H9 (cell line): Measurements from ENCODE around the gene ISG20L2. TPM values are rescaled to one million over a fixed set of nuclear protein-coding genes. Genes with fewer than 3 reads are reported as not detected.

Experiments used
- DNase-seq: peaks from one replicate; pipeline ENCODE4 v3.0.0-alpha.2; 2017
- H2AFZ ChIP-seq: one replicate; pipeline ENCODE4 v1.6.1; 2013; ENCODE audit warnings: mild to moderate bottlenecking, low read length, control low read depth, moderate library complexity
- H2AK5ac ChIP-seq: 2 replicates; pipeline ENCODE4 v1.6.1; 2013; ENCODE audit warnings: low read length, control low read depth, mixed read lengths; ENCODE audit not compliant: insufficient read length
- H2BK120ac ChIP-seq: one replicate; pipeline ENCODE4 v1.6.1; 2013; ENCODE audit warnings: low read depth, mild to moderate bottlenecking, low read length, control low read depth, inconsistent platforms; ENCODE audit not compliant: poor library complexity, severe bottlenecking
- H2BK12ac ChIP-seq: 2 replicates; pipeline ENCODE4 v1.6.1; 2013; ENCODE audit warnings: low read length, control low read depth, mixed read lengths, low read depth; ENCODE audit not compliant: insufficient read length
- H2BK15ac ChIP-seq: 2 replicates; pipeline ENCODE4 v1.6.1; 2013; ENCODE audit warnings: low read depth, low read length, control low read depth
- H2BK20ac ChIP-seq: one replicate; pipeline ENCODE4 v1.6.1; 2013; ENCODE audit warnings: low read depth, mild to moderate bottlenecking, low read length, control low read depth, inconsistent platforms; ENCODE audit not compliant: poor library complexity, severe bottlenecking
- H2BK5ac ChIP-seq: 2 replicates; pipeline ENCODE4 v1.6.1; 2013; ENCODE audit warnings: low read length, control low read depth, mixed read lengths; ENCODE audit not compliant: insufficient read length
- H3K14ac ChIP-seq: 2 replicates; pipeline ENCODE4 v1.6.1; 2013; ENCODE audit warnings: low read length, control low read depth; ENCODE audit not compliant: insufficient read depth
- H3K18ac ChIP-seq: 2 replicates; pipeline ENCODE4 v1.6.1; 2013; ENCODE audit warnings: low read depth, mild to moderate bottlenecking, mixed read lengths, low read length, control low read depth; ENCODE audit not compliant: insufficient read length
- H3K23ac ChIP-seq: 2 replicates; pipeline ENCODE4 v1.6.1; 2013; ENCODE audit warnings: low read length, control low read depth, mixed read lengths, low read depth; ENCODE audit not compliant: insufficient read length
- H3K23me2 ChIP-seq: 2 replicates; pipeline ENCODE4 v1.6.1; 2013; ENCODE audit warnings: low read depth, mild to moderate bottlenecking, mixed read lengths, low read length, control low read depth; ENCODE audit not compliant: insufficient read length, poor library complexity, severe bottlenecking
- H3K27ac ChIP-seq: 2 replicates; pipeline ENCODE4 v1.5.1; 2013; ENCODE audit warnings: low read length, control low read depth, mixed read lengths, low read depth; ENCODE audit not compliant: insufficient read length
- H3K27me3 ChIP-seq: 2 replicates; pipeline ENCODE4 v1.6.1; 2013; ENCODE audit warnings: low read length, control low read depth, inconsistent platforms; ENCODE audit not compliant: insufficient read depth
- H3K4ac ChIP-seq: 2 replicates; pipeline ENCODE4 v1.6.1; 2013; ENCODE audit warnings: low read depth, mild to moderate bottlenecking, control low read depth, inconsistent platforms, low read length, moderate library complexity
- H3K4me1 ChIP-seq: 2 replicates; pipeline ENCODE4 v1.6.1; 2013; ENCODE audit warnings: low read length, control low read depth, inconsistent platforms; ENCODE audit not compliant: insufficient read depth
- H3K4me2 ChIP-seq: 2 replicates; pipeline ENCODE4 v1.6.1; 2013; ENCODE audit warnings: low read length, control low read depth, mixed read lengths; ENCODE audit not compliant: insufficient read length, insufficient read depth
- H3K56ac ChIP-seq: 2 replicates; pipeline ENCODE4 v1.6.1; 2013; ENCODE audit warnings: low read depth, mild to moderate bottlenecking, mixed read lengths, low read length, control low read depth; ENCODE audit not compliant: insufficient read length
- H3K79me1 ChIP-seq: 2 replicates; pipeline ENCODE4 v1.6.1; 2013; ENCODE audit warnings: low read depth, mild to moderate bottlenecking, moderate library complexity, low read length, control low read depth, inconsistent platforms; ENCODE audit not compliant: insufficient read depth, poor library complexity, severe bottlenecking
- H3K79me2 ChIP-seq: 2 replicates; pipeline ENCODE4 v1.6.1; 2013; ENCODE audit warnings: low read length, control low read depth, inconsistent platforms; ENCODE audit not compliant: insufficient read depth
- H3K9ac ChIP-seq: 2 replicates; pipeline ENCODE4 v1.6.1; 2013; ENCODE audit warnings: low read length, control low read depth, mixed read lengths; ENCODE audit not compliant: insufficient read length; ENCODE audit errors: extremely low read depth
- H3K9me3 ChIP-seq: one replicate; pipeline ENCODE4 v1.6.1; 2013; ENCODE audit warnings: low read depth, low read length, inconsistent platforms; ENCODE audit not compliant: control insufficient read depth
- H3T11ph ChIP-seq: one replicate; pipeline ENCODE4 v1.6.1; 2013; ENCODE audit warnings: mild to moderate bottlenecking, low read length, control low read depth, inconsistent platforms
- H4K20me1 ChIP-seq: one replicate; pipeline ENCODE4 v1.6.1; 2013; ENCODE audit not compliant: control insufficient read depth, insufficient read length, insufficient read depth
- H4K5ac ChIP-seq: 2 replicates; pipeline ENCODE4 v1.6.1; 2013; ENCODE audit warnings: low read depth, mild to moderate bottlenecking, mixed read lengths, low read length, control low read depth; ENCODE audit not compliant: insufficient read length
- H4K8ac ChIP-seq: replicated peaks from 2 replicates; pipeline ENCODE4 v1.6.1; 2013; ENCODE audit warnings: low read length, control low read depth, mixed read lengths, low read depth; ENCODE audit not compliant: insufficient read length
- H4K91ac ChIP-seq: 2 replicates; pipeline ENCODE4 v1.6.1; 2013; ENCODE audit warnings: low read depth, mild to moderate bottlenecking, moderate library complexity, mixed read lengths, low read length, control low read depth; ENCODE audit not compliant: insufficient read length
- H3K27ac Mint-ChIP-seq, 3 experiments: 2 replicates in 2 of 3; 3 replicates in 1 of 3; pipeline ENCODE4 v1.8.0; 2020 to 2021; ENCODE audit warnings: mixed read lengths in 3 of 3, mild to moderate bottlenecking in 1 of 3, moderate library complexity in 1 of 3
- H3K27me3 Mint-ChIP-seq: 2 replicates; pipeline ENCODE4 v1.8.0; 2021; ENCODE audit warnings: low read depth, mild to moderate bottlenecking, moderate library complexity, mixed read lengths
- H3K36me3 Mint-ChIP-seq, 3 experiments: 2 replicates in 2 of 3; 3 replicates in 1 of 3; pipeline ENCODE4 v1.8.0; 2020 to 2021; ENCODE audit warnings: low read depth in 3 of 3, mixed read lengths in 3 of 3; ENCODE audit not compliant: insufficient read depth in 1 of 3
- H3K4me1 Mint-ChIP-seq, 2 experiments: 2 replicates each; pipeline ENCODE4 v1.8.0; 2020; ENCODE audit warnings: mixed read lengths in 2 of 2
- H3K4me3 Mint-ChIP-seq, 2 experiments: 2 replicates in 1 of 2; 3 replicates in 1 of 2; pipeline ENCODE4 v1.8.0; 2020 to 2021; ENCODE audit warnings: mild to moderate bottlenecking in 2 of 2, mixed read lengths in 2 of 2, moderate library complexity in 1 of 2
- H3K9me3 Mint-ChIP-seq, 2 experiments: 2 replicates in 1 of 2; 3 replicates in 1 of 2; pipeline ENCODE4 v1.8.0; 2020; ENCODE audit warnings: mild to moderate bottlenecking in 2 of 2, mixed read lengths in 2 of 2, moderate library complexity in 1 of 2
- WGBS: extraction: QIAGEN DNeasy Blood & Tissue Kit; methylation state at CpG from one replicate; pipeline ENCODE4 v1.1.7; 2013; ENCODE audit warnings: missing lambda C conversion rate, low lambda C conversion rate, mixed read lengths; ENCODE audit not compliant: insufficient read length; ENCODE audit errors: extremely low coverage; 5-methylcytosine and 5-hydroxymethylcytosine counted together
- total RNA-seq: library from RNA; stranded (reverse); gene quantifications from 2 replicates; pipeline ENCODE4 v1.2.1, GENCODE V29; 2021
- TF ChIP-seq, protein P1 (sequence below): fragments of 200-600 bp; sonication (generic); conservative IDR thresholded peaks from 3 replicates; pipeline ENCODE4 v1.8.0; 2021; ENCODE audit warnings: antibody characterized with exemption, mild to moderate bottlenecking

ISG20L2 gene
- total RNA-seq, 1 experiment from 2014 or later, result 57.6 TPM

DNA sequence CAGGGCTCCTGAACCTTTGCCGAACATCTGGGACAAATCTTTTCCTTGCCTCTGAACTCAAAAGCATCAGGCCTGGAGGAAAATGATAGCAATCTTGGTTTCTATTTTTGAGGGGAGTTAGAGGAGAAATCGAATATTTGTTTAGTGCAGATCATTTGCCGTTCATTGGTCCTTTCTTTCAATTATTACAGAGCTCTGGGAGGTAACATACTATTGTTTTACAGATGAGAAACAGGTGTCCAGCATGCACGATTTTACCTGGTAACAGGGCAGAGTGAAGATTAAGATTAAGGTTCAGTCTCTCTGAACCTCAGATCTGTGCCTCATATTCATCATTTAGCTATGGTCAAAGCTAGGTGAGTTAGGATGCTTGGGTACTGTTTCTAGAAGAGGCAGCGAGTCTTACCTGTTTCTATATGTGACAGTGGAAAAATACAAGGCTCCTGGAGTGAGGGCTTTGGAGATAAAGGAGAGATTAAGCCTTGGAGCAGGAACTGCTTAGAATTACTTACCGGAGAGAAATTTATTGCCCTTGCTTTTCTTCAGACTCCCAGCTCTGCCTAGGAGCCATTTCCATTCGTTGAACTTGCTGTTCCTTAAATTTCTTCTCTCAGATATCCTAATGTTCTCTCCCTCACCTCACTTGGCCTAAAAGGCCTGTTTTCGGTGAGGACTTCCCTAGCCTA is 40.2 kb upstream of the ISG20L2 start:
- Histone ChIP-seq H3K4me2 (peak overlapping the region; percentile 93), H2BK5ac (no peak overlapping the region), H3K9ac (peak overlapping the region; percentile 88), H2BK120ac (no peak overlapping the region), H3K14ac (no peak overlapping the region), H2BK12ac (no peak overlapping the region), H3K4me1 (no peaks in the 10 kb centered on the region; the same call in 1 of the 2 replicates), H3K9me3 (no peaks in the 10 kb centered on the region), H4K91ac (no peak overlapping the region), H4K8ac (no peak overlapping the region), H3K23ac (no peak overlapping the region), H3K79me1 (peaks cover 14% of the 10 kb centered on the region), H4K20me1 (no peaks in the 10 kb centered on the region), H2BK20ac (no peak overlapping the region), H4K5ac (no peak overlapping the region), H3K56ac (no peak overlapping the region), H3K27ac (no peak overlapping the region), H3K79me2 (peaks cover 35% of the 10 kb centered on the region), H2AFZ (no peak overlapping the region), H3K23me2 (peaks cover 17% of the 10 kb centered on the region), H3K4ac (no peak overlapping the region), H3T11ph (no peak overlapping the region), H3K27me3 (no peaks in the 10 kb centered on the region), H2AK5ac (no peak overlapping the region), H2BK15ac (no peak overlapping the region), H3K18ac (no peak overlapping the region)
- Mint-ChIP-seq H3K4me1 (peaks cover 31 to 40% of the 10 kb centered on the region in 2 experiments), H3K9me3 (no peaks in the 10 kb centered on the region), H3K27me3 (no peaks in the 10 kb centered on the region), H3K27ac (peak overlapping the region in 2 of 3 experiments; percentile 16 to 85; a peak in 4 of 7 replicates), H3K36me3 (peaks cover 12 to 38% (median 27%) of the 10 kb centered on the region in 3 experiments), H3K4me3 (no peak overlapping the region)
- no CpG with 5 or more reads among the region's 8 CpGs for WGBS
- TF ChIP-seq, protein P1, sequence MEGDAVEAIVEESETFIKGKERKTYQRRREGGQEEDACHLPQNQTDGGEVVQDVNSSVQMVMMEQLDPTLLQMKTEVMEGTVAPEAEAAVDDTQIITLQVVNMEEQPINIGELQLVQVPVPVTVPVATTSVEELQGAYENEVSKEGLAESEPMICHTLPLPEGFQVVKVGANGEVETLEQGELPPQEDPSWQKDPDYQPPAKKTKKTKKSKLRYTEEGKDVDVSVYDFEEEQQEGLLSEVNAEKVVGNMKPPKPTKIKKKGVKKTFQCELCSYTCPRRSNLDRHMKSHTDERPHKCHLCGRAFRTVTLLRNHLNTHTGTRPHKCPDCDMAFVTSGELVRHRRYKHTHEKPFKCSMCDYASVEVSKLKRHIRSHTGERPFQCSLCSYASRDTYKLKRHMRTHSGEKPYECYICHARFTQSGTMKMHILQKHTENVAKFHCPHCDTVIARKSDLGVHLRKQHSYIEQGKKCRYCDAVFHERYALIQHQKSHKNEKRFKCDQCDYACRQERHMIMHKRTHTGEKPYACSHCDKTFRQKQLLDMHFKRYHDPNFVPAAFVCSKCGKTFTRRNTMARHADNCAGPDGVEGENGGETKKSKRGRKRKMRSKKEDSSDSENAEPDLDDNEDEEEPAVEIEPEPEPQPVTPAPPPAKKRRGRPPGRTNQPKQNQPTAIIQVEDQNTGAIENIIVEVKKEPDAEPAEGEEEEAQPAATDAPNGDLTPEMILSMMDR, result no peak
- DNase-seq, result no peak
